ENCODE data around the gene CDK2AP2. TPM values are rescaled to one million over a fixed set of nuclear protein-coding genes. Genes with fewer than 3 reads are reported as not detected.

The CDK2AP2 gene
- total RNA-seq, 3 donors from 2014 or later (not counting 1 experiment from before 2014, with no cell fraction given) = 57.9 to 67.7 (median 65.5) TPM

GRCh38 chr11:67458266-67458665 is 49.7 kb downstream of the CDK2AP2 start:
- TF ChIP-seq CTCF (IDR thresholded peaks at IDR 0.05) = no peak
- no peaks in the 10 kb centered on the region for H3K27me3 ChIP-seq (ENCODE audit: control insufficient read depth, insufficient read depth, low read length)
- no peaks in the 10 kb centered on the region for H3K36me3 ChIP-seq (ENCODE audit: control insufficient read depth, insufficient read depth, low read length)
- no peak overlapping the region for H3K27ac ChIP-seq (ENCODE audit: low read length)
- ATAC-seq (no peak), DNase-seq (no peak)
- intact Hi-C loops (cut with micrococcal nuclease) = no loop called here
- H3K9me3 ChIP-seq (ENCODE audit: control insufficient read depth, insufficient read depth, low read length) = no peaks in the 10 kb centered on the region
- Mint-ChIP-seq H3K4me1 (peaks cover 0 to 5% of the 10 kb centered on the region in 2 donors), H3K9me3 (no peaks in the 10 kb centered on the region), H3K27me3 (ENCODE audit: low read depth in 2 of 2) (peaks cover 0 to 3% of the 10 kb centered on the region in 2 donors), H3K4me3 (no peak overlapping the region), H3K36me3 (no peaks in the 10 kb centered on the region), H3K27ac (no peak overlapping the region)
- 96% methylated on average over 19 of the region's 19 CpGs for WGBS (ENCODE audit: insufficient coverage)
- peaks cover 10% of the 10 kb centered on the region for H3K4me1 ChIP-seq (ENCODE audit: control insufficient read depth, insufficient read depth, low read length)
- no peak overlapping the region for H3K4me3 ChIP-seq (ENCODE audit: low read length)

- Histone ChIP-seq H3K4me1 (ENCODE audit: control insufficient read depth, insufficient read depth, low read length) (peaks cover 10% of the 10 kb centered on the region), H3K9me3 (ENCODE audit: control insufficient read depth, insufficient read depth, low read length) (no peaks in the 10 kb centered on the region), H3K27me3 (ENCODE audit: control insufficient read depth, insufficient read depth, low read length) (no peaks in the 10 kb centered on the region), H3K27ac (ENCODE audit: low read length) (no peak overlapping the region), H3K36me3 (ENCODE audit: control insufficient read depth, insufficient read depth, low read length) (no peaks in the 10 kb centered on the region), H3K4me3 (ENCODE audit: low read length) (no peak overlapping the region)
- H3K36me3 Mint-ChIP-seq = no peaks in the 10 kb centered on the region
- peaks cover 0 to 3% of the 10 kb centered on the region in 2 donors for H3K27me3 Mint-ChIP-seq (ENCODE audit: low read depth in 2 of 2)
- H3K27ac Mint-ChIP-seq = no peak overlapping the region
- H3K4me1 Mint-ChIP-seq = peaks cover 0 to 5% of the 10 kb centered on the region in 2 donors
- no peak overlapping the region for H3K4me3 Mint-ChIP-seq
- ATAC-seq (no peak), DNase-seq (no peak)
- intact Hi-C loops (cut with micrococcal nuclease) = no loop called here
- no peak for TF ChIP-seq CTCF (IDR thresholded peaks at IDR 0.05)
- 93% methylated on average over 12 of the region's 12 CpGs for WGBS (ENCODE audit: insufficient coverage)
- H3K9me3 Mint-ChIP-seq = no peaks in the 10 kb centered on the region
Observed at GRCh38 chr11:67457453-67457852, 50.5 kb downstream of the CDK2AP2 start.

Other genes starting within 250 kb of the CDK2AP2 start
- 100 to 1,000 TPM; 390 to 482 (median 441) TPM for gene GRK2, start 241.7 kb downstream of the CDK2AP2 start, total RNA-seq
- 100 to 1,000 TPM; 212 to 316 (median 231) TPM for gene ANKRD13D, start 218.9 kb downstream of the CDK2AP2 start, total RNA-seq
- 10 to 100 TPM; 34.3 to 42.7 (median 38.1) TPM for gene SSH3, start 204.6 kb downstream of the CDK2AP2 start, total RNA-seq
- gene POLD4, start 154.6 kb downstream of the CDK2AP2 start, total RNA-seq = 10 to 100 TPM; 45.8 to 63.7 (median 60.5) TPM
- 10 to 100 TPM in 2 of 3 donors, 1 to 10 TPM in 1; 9.8 to 13.4 (median 10.3) TPM for gene CLCF1, start 134.6 kb downstream of the CDK2AP2 start, total RNA-seq
- 10 to 100 TPM; 30.2 to 47.1 (median 37.3) TPM for gene RAD9A, start 116.2 kb downstream of the CDK2AP2 start, total RNA-seq
- gene PPP1CA, start 106.3 kb downstream of the CDK2AP2 start, total RNA-seq = 100 to 1,000 TPM; 222 to 245 (median 233) TPM
- 100 to 1,000 TPM; 314 to 359 (median 342) TPM for gene TBC1D10C, start 104.1 kb downstream of the CDK2AP2 start, total RNA-seq
- gene CARNS1, start 92.5 kb downstream of the CDK2AP2 start, total RNA-seq = 10 to 100 TPM; 25.0 to 29.0 (median 25.0) TPM
- 10 to 100 TPM; 81.0 to 89.6 (median 84.6) TPM for gene RPS6KB2, start 79.7 kb downstream of the CDK2AP2 start, total RNA-seq
- gene PTPRCAP, start 70.5 kb downstream of the CDK2AP2 start, total RNA-seq = 100 to 1,000 TPM; 240 to 301 (median 269) TPM
- gene CORO1B, start 64.7 kb downstream of the CDK2AP2 start, total RNA-seq = 10 to 100 TPM in 2 of 3 donors, 1 to 10 TPM in 1; 9.7 to 16.2 (median 15.0) TPM
- gene GPR152, start 55.4 kb downstream of the CDK2AP2 start, total RNA-seq = under 1 TPM in 1 of 3 donors, not detected in 2; 0.25 TPM
- gene CABP4, start 52.8 kb downstream of the CDK2AP2 start, total RNA-seq = 10 to 100 TPM; 12.9 to 22.8 (median 21.3) TPM
- 10 to 100 TPM; 57.8 to 65.7 (median 61.2) TPM for gene TMEM134, start 38.9 kb downstream of the CDK2AP2 start, total RNA-seq
- gene AIP, start 25.1 kb downstream of the CDK2AP2 start, total RNA-seq = 100 to 1,000 TPM in 1 of 3 donors, 10 to 100 TPM in 2; 93.3 to 113 (median 98.1) TPM
- 100 to 1,000 TPM in 2 of 3 donors, 10 to 100 TPM in 1; 99.9 to 135 (median 123) TPM for gene PITPNM1, start 2.8 kb downstream of the CDK2AP2 start, total RNA-seq
- gene CABP2, start 15.3 kb upstream of the CDK2AP2 start, total RNA-seq = not detected
- gene GSTP1, start 75.7 kb upstream of the CDK2AP2 start, total RNA-seq = 100 to 1,000 TPM; 172 to 218 (median 212) TPM
- gene NDUFV1, start 98.8 kb upstream of the CDK2AP2 start, total RNA-seq = 100 to 1,000 TPM; 346 to 393 (median 360) TPM
- gene NUDT8, start 121.8 kb upstream of the CDK2AP2 start, total RNA-seq = 1 to 10 TPM; 1.7 to 5.2 (median 4.1) TPM
- not detected for gene TBX10, start 131.6 kb upstream of the CDK2AP2 start, total RNA-seq
- gene ACY3, start 142.6 kb upstream of the CDK2AP2 start, total RNA-seq = 1 to 10 TPM in 1 of 3 donors, under 1 TPM in 1, not detected in 1; 0.96 to 1.1 TPM
- not detected for gene ALDH3B2, start 166.5 kb upstream of the CDK2AP2 start, total RNA-seq

Measured in natural killer cell (primary cell).